Bronchial epithelial cell (primary cell): ENCODE measurements around the gene CD7. TPM values are rescaled to one million over a fixed set of nuclear protein-coding genes. Genes with fewer than 3 reads are reported as not detected.

Experiments
- DNase-seq: peaks from one replicate; pipeline ENCODE4 v3.0.0-alpha.2; 2010; ENCODE audit warnings: low read depth
- FAIRE-seq: peaks from 2 replicates; lab custom pipeline; 2011; peaks lifted over from hg19 to GRCh38; lab: Jason Lieb, UNC
- H3K27me3 ChIP-seq: 2 replicates; pipeline ENCODE4 v1.5.1; 2011; ENCODE audit warnings: low read length; ENCODE audit not compliant: control insufficient read depth, insufficient read depth
- H3K36me3 ChIP-seq: 2 replicates; pipeline ENCODE4 v1.5.1; 2011; ENCODE audit warnings: low read length; ENCODE audit not compliant: control insufficient read depth, insufficient read depth
- H3K4me3 ChIP-seq: 2 replicates; pipeline ENCODE4 v1.5.1; 2011; ENCODE audit warnings: mild to moderate bottlenecking, low read depth, low read length, control low read depth
- total RNA-seq: library from RNA; depleted of rRNA; stranded (reverse); fragments of >200 nt; gene quantifications from 2 replicates; pipeline ENCODE4 v1.2.1, GENCODE V29; 2014
- TF ChIP-seq, protein P1 (sequence below): IDR thresholded peaks from 2 replicates; pipeline ENCODE4 v1.5.1; 2011; ENCODE audit warnings: mild to moderate bottlenecking, moderate library complexity, low read length, control low read depth, inconsistent platforms; ENCODE audit not compliant: insufficient read depth, severe bottlenecking

The CD7 gene
- total RNA-seq, 1 donor from 2014 or later, result not detected

DNA sequence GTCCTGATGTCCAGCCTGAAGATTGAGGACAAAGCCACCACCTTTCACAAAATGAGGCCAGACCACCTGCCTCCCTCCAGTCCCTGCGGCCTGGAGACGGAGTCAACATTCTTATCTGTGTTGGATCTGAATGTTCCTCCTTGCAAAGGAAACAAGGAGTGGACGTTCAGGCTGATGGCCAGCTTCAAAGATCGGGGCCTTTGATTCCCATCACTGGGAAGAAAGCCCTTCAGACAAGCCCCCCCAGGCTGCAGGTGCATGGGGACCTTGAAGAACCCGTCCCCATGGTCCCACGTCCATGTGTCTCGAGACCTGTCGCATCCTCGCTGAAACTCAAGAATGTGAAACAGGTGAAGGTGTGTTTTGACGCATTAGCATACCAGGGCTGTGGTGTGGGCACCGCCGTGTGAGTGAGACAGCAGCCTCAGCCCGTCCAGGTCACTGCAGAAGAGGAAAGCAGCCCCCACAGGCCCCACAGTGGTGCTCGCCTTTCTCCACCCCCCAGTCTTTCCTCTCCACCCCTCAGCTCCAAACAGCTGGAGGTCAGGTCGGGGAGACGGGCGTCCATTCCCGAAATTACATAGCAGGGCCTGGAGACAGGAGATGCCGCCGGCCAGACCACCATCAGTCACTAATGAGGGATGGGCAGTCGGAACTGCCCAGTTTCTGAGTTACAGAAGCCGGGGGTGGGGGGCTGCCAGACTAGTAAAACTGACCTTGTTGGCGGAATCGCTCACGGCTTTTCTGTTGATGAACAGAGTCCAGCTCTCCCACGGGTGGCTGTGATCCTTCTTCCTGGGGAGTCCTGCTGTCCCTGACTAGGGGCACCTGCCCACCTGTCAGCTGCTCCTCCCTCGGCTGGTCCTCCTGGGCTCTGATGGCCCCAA, 43.0 kb downstream of the CD7 start:
- Histone ChIP-seq H3K27me3 (no peaks in the 10 kb centered on the region), H3K4me3 (peak overlapping the region; percentile 84), H3K36me3 (peaks cover 9% of the 10 kb centered on the region)
- TF ChIP-seq, protein P1, sequence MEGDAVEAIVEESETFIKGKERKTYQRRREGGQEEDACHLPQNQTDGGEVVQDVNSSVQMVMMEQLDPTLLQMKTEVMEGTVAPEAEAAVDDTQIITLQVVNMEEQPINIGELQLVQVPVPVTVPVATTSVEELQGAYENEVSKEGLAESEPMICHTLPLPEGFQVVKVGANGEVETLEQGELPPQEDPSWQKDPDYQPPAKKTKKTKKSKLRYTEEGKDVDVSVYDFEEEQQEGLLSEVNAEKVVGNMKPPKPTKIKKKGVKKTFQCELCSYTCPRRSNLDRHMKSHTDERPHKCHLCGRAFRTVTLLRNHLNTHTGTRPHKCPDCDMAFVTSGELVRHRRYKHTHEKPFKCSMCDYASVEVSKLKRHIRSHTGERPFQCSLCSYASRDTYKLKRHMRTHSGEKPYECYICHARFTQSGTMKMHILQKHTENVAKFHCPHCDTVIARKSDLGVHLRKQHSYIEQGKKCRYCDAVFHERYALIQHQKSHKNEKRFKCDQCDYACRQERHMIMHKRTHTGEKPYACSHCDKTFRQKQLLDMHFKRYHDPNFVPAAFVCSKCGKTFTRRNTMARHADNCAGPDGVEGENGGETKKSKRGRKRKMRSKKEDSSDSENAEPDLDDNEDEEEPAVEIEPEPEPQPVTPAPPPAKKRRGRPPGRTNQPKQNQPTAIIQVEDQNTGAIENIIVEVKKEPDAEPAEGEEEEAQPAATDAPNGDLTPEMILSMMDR, result no peak
- FAIRE-seq, result no peak
- no peak for DNase-seq

DNA sequence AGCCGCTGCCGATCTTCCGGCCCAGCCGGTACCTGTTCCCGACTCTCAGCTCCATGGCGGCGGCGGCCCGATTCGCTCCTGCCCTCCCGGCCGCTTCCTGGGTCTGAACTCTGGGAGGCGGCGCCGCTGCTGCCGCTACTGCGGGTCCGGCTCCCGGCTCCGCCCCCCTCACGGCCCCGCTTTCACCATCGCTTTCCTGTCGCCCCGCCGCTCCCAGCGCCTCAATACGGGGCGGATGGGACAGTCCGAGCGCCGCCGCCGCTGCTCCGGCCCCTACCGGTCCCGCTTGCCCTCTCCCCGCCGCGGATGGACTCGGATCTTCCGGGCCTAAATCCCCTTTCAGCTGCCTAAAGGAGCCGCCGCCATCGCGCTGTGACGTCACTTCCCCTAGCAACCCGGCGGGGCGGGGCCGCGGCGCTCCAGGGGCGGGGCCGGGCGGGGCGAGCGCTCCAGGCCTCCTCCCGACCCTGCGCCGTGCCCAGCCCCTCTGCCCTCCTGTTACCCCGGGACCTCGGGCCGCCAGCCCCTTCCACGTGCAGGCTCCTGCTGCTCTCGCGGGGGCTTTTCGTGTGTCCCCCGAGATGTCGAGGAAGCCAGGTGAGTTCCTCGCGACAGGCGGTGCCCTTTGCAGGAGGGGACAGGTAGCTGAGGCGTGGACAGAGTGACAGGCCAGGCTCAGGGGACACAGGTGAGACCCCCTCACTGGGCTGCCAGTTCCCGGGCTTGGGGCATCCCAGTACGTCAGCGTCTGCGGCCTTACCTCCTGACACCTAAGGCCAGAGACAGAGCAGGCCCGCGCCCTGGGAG, 43.9 kb downstream of the CD7 start, which contains the start of gene CSNK1D:
Gene CSNK1D (minus strand): TSS at position 374 of the 807 bp plus-strand sequence. CDS start 319 bp downstream, at position 55.
- peaks cover 9% of the 10 kb centered on the region for H3K36me3 ChIP-seq
- TF ChIP-seq, protein P1, result no peak
- FAIRE-seq (no peak), DNase-seq (peak; percentile 55)
- peak within 1 kb of the TSS; percentile 84 for H3K4me3 ChIP-seq
- H3K27me3 ChIP-seq, result no peaks in the 10 kb centered on the region

DNA sequence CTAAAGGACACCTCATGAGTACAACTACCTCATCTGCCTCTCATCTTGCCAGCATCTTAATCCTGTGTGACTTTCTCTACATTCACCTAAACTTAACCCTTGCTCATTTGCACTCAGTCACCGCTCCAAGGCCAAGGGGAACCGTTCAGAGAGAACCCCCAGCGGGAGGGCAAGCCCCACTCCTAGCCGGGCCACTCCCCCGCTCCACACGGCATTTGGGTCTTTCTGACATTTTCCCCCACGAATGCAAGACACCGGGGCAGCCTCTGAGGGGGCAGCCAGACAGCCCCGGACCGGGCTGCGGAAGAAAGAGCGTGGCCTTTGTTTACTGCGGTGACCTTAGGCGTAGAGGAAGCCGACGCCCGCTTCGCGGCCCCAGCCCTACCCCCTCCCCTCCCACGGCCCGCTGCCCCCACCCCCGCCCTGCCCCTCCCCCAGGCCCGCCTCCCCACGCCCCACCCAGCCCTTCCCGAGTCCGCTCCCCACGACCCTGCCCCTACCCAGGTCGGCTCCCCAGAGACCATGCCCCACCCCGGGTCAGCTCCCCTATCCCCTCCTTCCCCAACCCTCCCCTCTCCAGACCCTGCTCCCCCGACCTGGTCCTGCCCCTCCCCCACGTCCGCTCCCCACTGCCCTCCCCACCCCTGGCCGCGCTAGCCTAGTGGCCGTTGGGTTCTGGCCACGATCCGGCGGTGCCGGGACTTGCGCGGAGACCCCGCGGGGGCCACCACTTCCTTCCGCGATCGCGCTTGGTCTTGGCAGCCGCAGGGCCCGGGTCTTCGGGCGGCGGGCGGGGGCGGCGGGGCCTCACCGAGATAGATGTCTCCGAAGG, 44.7 kb downstream of the CD7 start:
- Histone ChIP-seq H3K4me3 (peak overlapping the region; percentile 84), H3K27me3 (no peaks in the 10 kb centered on the region), H3K36me3 (peaks cover 11% of the 10 kb centered on the region)
- TF ChIP-seq, protein P1, result no peak
- FAIRE-seq (no peak), DNase-seq (no peak)

DNA sequence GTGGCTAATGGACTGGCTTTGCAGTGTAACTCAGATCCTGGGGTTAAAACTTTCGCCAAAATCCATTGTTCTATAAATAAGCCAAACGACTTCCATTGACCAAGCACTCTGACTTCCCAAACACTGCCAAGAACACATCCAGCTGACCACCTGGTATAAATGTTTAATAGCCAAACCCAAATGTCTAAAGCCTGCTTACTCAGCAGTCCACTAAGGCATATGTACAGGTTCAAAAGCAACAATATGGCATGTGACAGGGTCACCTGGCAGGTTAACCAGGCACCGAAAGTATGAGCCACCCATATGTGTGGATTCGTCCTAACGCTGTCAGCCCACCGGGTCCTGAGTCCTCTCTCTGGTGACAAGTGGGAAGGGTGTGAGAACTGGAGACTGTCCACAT, 46.0 kb downstream of the CD7 start:
- FAIRE-seq, result no peak
- no peak overlapping the region for H3K4me3 ChIP-seq
- no peaks in the 10 kb centered on the region for H3K27me3 ChIP-seq
- TF ChIP-seq, protein P1, result no peak
- H3K36me3 ChIP-seq, result peaks cover 15% of the 10 kb centered on the region
- DNase-seq, result no peak

DNA sequence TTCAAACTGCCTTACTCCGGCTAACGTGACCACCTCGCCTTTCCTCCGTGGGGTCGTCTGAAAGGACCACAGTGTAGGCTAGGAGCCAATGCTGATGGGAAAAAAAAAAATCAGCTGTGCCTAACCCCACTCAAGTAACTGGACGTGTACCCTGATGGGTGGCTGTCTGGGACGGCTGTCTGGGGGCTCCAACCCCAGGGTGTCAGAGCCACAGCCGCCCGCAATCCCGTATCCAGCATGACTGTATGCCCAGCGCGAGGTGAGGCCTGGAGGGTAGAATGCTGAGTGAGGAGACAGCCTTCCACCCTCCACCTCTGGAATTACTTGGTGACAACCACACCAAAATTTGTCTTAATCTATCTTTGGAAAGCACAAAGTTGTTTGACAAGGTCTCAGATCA, 46.8 kb downstream of the CD7 start:
- DNase-seq (no peak), FAIRE-seq (no peak)
- peaks cover 22% of the 10 kb centered on the region for H3K36me3 ChIP-seq
- no peaks in the 10 kb centered on the region for H3K27me3 ChIP-seq
- TF ChIP-seq, protein P1, result no peak
- no peak overlapping the region for H3K4me3 ChIP-seq
